Dendritic cell treated with granulocyte-macrophage colony-stimulating factor and Interleukin-4, amounts not matched to agents 40 ng/mL and 50 ng/mL, for 4 days (primary cell): ENCODE measurements around the gene ITPR2.

Experiments
- H3K27ac Mint-ChIP-seq: one replicate; pipeline ENCODE4 v1.8.0; 2022; ENCODE audit warnings: mild to moderate bottlenecking, mixed read lengths
- H3K27me3 Mint-ChIP-seq: one replicate; pipeline ENCODE4 v1.8.0; 2022; ENCODE audit warnings: mild to moderate bottlenecking, mixed read lengths
- H3K36me3 Mint-ChIP-seq: one replicate; pipeline ENCODE4 v1.8.0; 2022; ENCODE audit warnings: low read depth, mixed read lengths
- H3K4me1 Mint-ChIP-seq: one replicate; pipeline ENCODE4 v1.8.0; 2022; ENCODE audit warnings: low read depth, mixed read lengths
- H3K4me3 Mint-ChIP-seq: one replicate; pipeline ENCODE4 v1.8.0; 2022; ENCODE audit warnings: mild to moderate bottlenecking, moderate library complexity, mixed read lengths
- H3K9me3 Mint-ChIP-seq: one replicate; pipeline ENCODE4 v1.8.0; 2022; ENCODE audit warnings: mixed read lengths
- intact Hi-C: fragments of 100-400 bp; cut with micrococcal nuclease; formaldehyde crosslinking; loops from one replicate; pipeline ENCODE4 v1.15.0; 2022

ITPR2 gene

DNA sequence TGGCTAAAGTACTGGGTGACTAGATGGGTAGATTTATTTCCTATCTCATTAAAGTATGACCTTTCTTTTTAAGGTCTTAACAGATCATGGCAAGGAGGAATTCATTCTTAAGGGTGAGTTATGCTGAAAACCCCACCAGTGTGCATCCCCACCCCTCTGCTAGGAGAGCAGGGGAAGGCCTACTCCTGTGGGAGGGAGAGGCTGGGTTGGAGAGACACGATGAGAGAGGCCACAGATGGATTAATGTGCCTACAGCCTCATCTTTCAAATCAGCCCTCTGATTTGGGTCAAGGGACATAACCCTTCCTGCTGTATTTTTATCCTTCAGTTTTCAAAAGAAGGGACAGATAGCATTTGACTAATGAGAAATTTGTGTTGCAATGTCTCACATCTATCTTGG, 452.1 kb downstream of the ITPR2 start:
- H3K36me3 Mint-ChIP-seq = peaks cover 79% of the 10 kb centered on the region
- no peak overlapping the region for H3K4me3 Mint-ChIP-seq
- intact Hi-C loops = no loop called here
- peaks cover 27% of the 10 kb centered on the region for H3K4me1 Mint-ChIP-seq
- H3K9me3 Mint-ChIP-seq = peaks cover 13% of the 10 kb centered on the region
- no peaks in the 10 kb centered on the region for H3K27me3 Mint-ChIP-seq
- no peak overlapping the region for H3K27ac Mint-ChIP-seq

DNA sequence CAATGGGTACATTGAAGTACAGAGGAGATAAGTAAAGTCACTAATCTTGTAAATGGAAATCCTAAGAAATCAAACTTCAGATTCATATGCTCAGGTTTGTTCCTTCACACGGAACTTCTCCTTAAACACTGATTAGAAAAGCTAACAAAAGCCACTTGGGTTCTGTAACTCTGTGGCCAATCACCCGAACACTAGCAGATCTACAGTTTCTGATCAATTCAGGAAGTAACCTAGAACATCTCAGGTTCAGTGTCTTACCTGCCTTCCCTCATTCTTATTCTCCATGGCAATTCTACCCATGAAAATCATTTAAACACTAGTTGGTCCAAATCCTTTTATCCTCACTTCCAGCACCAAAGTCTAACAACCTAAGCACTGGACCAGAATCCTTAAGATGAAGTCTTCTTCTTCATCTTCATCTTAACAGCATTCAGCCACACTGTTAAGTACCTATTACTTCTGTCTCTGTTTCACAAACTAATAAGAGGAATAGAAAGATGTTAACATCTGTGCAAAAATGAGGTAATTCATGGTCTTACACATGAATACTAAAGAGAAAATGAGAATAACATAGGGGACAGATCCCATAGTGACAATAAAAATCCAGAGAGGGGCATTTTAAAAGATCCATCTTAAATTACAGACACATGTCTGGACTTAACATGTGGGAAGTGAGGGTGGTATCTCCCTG, 453.1 kb downstream of the ITPR2 start:
- peaks cover 70% of the 10 kb centered on the region for H3K36me3 Mint-ChIP-seq
- H3K27ac Mint-ChIP-seq = no peak overlapping the region
- no peak overlapping the region for H3K4me3 Mint-ChIP-seq
- peaks cover 27% of the 10 kb centered on the region for H3K4me1 Mint-ChIP-seq
- intact Hi-C loops = no loop called here
- H3K9me3 Mint-ChIP-seq = peaks cover 11% of the 10 kb centered on the region
- H3K27me3 Mint-ChIP-seq = no peaks in the 10 kb centered on the region

DNA sequence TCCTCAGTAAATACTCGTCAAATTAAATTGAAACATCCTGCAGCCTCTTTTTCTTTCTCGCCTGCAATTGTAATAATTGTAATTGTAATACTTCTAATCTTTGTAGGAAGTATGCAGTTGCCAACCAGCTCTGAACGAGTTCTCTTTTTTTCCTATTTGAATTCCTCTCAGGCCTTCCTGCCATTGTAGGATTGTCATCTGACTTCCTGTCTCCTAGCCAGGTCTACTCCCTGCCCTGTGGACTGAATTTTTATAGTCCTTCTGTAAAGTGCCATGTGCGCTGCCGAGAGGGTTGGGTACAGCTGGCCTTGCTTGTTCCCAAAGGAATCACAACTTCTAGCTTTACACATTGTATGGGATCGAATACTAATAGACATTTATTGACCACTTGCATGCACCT, 454.3 kb downstream of the ITPR2 start:
- H3K27ac Mint-ChIP-seq = no peak overlapping the region

DNA sequence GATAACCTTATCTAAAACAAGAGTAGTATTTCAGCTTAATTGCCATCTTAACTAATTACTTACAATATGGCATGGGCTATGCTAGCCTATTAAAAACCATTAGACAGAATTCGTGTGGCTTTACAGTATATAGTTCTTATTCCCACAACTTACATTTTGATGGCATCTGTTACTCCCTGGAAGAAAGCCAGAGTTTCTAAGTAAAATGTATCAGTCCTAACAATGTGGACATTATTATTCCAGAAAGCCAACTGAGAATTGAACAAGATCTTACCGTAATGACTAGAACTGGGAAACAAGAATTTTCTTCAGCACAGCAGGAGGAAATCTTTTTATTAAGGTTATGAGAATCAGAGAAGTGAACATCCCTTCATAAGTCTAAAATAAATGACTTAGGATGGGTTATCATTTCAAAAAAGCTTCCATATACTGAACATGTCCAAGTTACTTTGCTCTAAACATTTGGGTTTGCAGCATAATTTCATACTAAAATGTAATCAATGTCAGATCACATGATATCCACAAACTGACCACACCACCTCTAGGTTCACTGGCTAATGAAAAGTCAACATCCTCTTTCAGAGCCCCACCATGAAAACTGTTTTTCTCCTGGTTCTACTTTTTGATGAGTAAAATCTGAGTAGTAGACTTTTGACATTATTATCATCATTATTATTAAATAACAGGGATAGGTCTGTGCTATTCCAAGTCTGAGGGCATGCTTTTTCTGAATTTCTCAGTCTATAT, 457.9 kb downstream of the ITPR2 start:
- no peaks in the 10 kb centered on the region for H3K9me3 Mint-ChIP-seq

More for the DNA sequence above, 454.3 kb downstream of the ITPR2 start:
- Mint-ChIP-seq H3K27me3 (no peaks in the 10 kb centered on the region), H3K4me3 (no peak overlapping the region), H3K4me1 (peaks cover 27% of the 10 kb centered on the region), H3K36me3 (peaks cover 58% of the 10 kb centered on the region), H3K9me3 (no peaks in the 10 kb centered on the region)
- intact Hi-C loops = no loop called here

DNA sequence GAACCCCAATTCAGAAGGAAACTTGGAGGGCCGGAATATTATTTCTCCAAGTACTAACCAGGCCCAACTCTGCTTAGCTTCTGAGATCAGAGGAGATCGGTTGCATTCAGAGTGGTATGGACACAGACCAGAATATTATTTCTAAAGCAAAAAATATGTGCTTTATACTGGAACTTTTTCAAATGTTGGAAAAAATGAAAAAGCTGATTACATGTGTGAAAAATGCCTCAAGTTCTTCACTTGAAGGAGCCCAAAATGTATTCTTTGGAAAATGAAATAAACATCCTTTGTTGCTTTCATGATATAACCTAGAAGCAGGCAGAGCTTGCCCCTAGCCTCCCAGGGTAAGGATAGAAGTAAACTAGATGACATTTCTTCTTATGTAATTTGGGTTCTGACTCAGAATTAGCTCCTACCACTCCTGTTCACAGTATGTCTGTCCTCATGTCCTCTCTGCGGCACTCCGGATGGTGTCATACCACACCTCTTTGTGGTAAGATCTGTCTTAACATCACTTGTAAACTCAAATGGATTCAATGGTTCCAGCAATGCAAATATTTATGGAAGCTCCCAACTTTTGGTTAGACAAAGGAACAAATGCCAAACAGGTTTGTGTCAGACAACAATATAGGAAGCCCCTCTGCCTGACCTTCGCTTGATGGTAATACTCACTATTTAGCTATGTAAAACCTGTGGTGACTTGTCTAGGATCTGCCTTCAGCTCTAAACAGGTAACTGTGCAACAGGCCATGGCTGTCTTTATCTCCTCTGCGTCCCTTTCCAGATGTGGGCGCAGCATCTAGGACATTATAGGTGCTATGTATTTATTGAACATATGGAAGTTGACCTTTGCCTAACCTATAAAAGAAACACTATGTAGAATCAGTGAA, 459.1 kb downstream of the ITPR2 start:
- H3K4me1 Mint-ChIP-seq = peaks cover 21% of the 10 kb centered on the region

More for the DNA sequence above, 457.9 kb downstream of the ITPR2 start:
- Mint-ChIP-seq H3K4me1 (peaks cover 26% of the 10 kb centered on the region), H3K36me3 (peaks cover 64% of the 10 kb centered on the region), H3K27ac (no peak overlapping the region), H3K27me3 (no peaks in the 10 kb centered on the region), H3K4me3 (no peak overlapping the region)
- intact Hi-C loops = no loop called here

DNA sequence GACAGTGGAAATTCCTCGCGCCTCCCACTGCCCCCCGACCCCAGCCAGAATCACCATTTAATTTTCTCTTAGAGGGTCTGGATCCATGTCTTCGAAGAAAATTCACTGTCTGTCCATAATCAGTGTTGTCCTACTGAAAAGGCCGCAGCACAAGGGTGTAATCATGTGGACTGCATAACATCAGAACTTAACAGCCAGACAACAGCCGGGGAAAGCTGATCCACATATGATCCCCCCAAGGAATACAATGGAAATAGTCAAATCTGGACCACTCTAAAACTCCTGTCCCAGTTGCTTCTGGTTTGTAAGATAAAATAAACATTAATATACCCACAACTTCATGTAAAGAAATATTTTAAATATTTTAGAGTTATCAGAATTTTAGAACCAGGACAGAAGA, 460.1 kb downstream of the ITPR2 start:
- Mint-ChIP-seq H3K27me3 (no peaks in the 10 kb centered on the region), H3K36me3 (peaks cover 60% of the 10 kb centered on the region), H3K9me3 (no peaks in the 10 kb centered on the region), H3K27ac (no peak overlapping the region), H3K4me3 (no peak overlapping the region), H3K4me1 (peaks cover 14% of the 10 kb centered on the region)
- intact Hi-C loops = no loop called here

More for the DNA sequence above, 459.1 kb downstream of the ITPR2 start:
- H3K27me3 Mint-ChIP-seq = no peaks in the 10 kb centered on the region
- no peak overlapping the region for H3K4me3 Mint-ChIP-seq
- no peaks in the 10 kb centered on the region for H3K9me3 Mint-ChIP-seq
- H3K27ac Mint-ChIP-seq = no peak overlapping the region
- peaks cover 66% of the 10 kb centered on the region for H3K36me3 Mint-ChIP-seq
- intact Hi-C loops = no loop called here

DNA sequence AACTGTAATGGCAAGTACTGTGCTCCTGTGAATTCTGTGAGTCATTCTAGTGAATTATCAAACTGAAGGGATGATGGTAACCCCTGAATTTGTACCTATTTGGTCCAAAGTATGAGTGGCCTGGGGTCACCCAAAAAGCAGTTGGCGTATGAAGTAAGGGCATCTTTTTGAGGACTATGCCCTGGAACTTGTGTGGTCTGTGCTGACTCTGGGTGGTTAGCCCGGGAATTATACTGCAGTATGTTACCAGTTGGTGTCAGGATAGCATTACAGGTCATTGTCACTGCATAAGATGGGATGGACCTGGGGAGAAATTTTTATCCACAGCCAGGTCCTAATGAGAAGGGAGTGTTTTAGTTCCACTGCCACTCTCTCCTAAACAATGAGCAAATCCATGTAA, 462.9 kb downstream of the ITPR2 start:
- Mint-ChIP-seq H3K9me3 (no peaks in the 10 kb centered on the region), H3K4me3 (no peak overlapping the region)

DNA sequence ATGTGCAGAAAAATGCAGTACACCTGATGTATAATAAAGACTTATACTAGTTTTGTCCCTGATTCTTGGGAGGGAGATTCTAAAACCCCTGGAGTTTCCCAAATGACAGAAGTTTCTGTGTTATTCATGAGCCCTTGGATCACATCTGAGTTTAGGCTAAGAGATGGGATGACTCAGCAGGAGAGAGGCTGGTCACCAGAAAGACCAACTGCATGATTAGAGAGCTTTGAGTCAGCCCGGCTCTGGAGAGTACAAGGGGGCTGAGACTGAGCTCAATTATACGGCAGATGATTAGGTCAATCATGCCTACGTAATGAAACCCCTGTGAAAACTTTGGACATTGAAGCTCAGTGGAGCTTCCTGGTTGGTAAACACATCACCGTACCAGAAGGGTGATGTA, 463.4 kb downstream of the ITPR2 start:
- H3K27me3 Mint-ChIP-seq = no peaks in the 10 kb centered on the region
- peaks cover 52% of the 10 kb centered on the region for H3K36me3 Mint-ChIP-seq
- no peak overlapping the region for H3K4me3 Mint-ChIP-seq
- no peak overlapping the region for H3K27ac Mint-ChIP-seq
- no peaks in the 10 kb centered on the region for H3K9me3 Mint-ChIP-seq
- peaks cover 9% of the 10 kb centered on the region for H3K4me1 Mint-ChIP-seq
- intact Hi-C loops = no loop called here

More for the DNA sequence above, 462.9 kb downstream of the ITPR2 start:
- Mint-ChIP-seq H3K36me3 (peaks cover 46% of the 10 kb centered on the region), H3K27ac (no peak overlapping the region), H3K4me1 (peaks cover 9% of the 10 kb centered on the region), H3K27me3 (no peaks in the 10 kb centered on the region)
- intact Hi-C loops = no loop called here

DNA sequence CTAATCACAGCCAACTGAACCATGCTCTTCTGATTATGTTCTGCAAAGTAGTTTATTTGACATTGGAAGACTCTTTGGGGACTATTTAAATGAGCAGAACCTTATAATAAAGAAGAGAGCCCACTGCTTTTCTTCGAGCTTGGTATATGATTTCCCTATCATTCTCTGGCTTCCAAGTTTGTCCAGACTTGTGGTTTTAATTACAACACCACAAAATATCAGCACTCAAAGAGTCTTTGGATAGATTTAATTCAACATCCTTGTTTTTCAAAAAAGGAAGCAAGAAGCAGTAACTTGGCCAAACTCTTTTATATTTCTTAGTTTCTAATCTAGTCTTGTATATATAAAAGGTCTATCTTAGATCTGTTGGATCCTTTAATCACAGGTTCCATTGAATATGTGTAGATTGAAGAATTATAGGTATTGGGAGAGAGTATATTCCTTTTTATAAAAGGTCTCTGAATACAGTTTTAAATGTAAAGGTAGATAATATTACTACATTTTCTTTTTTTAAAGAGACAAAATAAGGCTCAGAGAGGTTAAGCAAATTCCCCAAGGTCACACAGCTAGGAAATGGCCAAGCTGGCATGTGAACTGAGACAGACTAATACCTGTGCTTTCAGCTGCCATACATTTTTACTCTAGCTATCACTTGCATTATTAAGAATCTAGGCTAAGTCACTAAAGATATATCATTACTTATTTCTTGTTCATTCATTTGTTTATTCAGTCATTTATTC, 464.8 kb downstream of the ITPR2 start:
- H3K36me3 Mint-ChIP-seq = peaks cover 49% of the 10 kb centered on the region
- no peaks in the 10 kb centered on the region for H3K27me3 Mint-ChIP-seq
- intact Hi-C loops = no loop called here
- peaks cover 9% of the 10 kb centered on the region for H3K4me1 Mint-ChIP-seq
- no peaks in the 10 kb centered on the region for H3K9me3 Mint-ChIP-seq
- H3K27ac Mint-ChIP-seq = no peak overlapping the region
- no peak overlapping the region for H3K4me3 Mint-ChIP-seq

DNA sequence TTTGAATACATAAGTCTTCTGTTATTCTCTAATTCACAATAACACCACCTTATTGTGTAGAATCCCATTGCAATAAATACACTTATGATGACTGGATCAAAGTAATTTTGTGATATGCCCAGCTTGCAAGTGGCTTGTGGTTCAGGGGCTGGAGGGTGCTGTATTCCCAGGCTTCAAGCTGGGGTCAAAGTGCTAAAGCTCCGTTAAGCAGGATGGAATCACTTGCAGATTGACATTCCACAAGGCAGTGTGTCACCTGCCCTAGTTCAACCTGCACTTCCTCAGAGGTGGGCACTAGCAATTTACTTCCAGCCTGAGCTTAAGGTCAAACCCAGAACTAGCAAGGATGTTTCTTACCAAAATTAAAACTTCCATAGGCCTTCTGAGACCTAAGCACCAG, 471.0 kb downstream of the ITPR2 start:
- no peak overlapping the region for H3K27ac Mint-ChIP-seq
- no peaks in the 10 kb centered on the region for H3K27me3 Mint-ChIP-seq
- peaks cover 25% of the 10 kb centered on the region for H3K4me1 Mint-ChIP-seq
- no peaks in the 10 kb centered on the region for H3K9me3 Mint-ChIP-seq
- no peak overlapping the region for H3K4me3 Mint-ChIP-seq
- intact Hi-C loops = no loop called here
- H3K36me3 Mint-ChIP-seq = peaks cover 40% of the 10 kb centered on the region

DNA sequence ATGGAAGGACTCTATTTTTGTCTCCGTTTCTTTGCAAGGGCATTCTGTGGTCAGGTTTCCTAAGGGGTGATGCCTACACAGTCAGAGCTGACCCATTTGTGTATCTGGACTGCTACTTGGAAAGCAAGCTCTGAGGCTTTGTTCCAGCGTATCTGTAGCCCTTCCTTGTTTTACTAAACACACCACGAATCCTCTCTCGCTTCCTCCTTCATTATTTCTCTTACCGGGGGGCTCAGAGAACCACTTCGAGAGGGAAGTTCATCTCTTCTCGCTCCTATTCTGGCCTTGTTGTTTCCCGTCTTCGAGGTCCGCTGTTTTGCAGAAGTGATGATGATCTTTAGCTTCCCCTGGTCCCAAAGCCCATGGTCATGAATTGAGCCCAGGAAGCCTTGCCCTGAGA, 472.9 kb downstream of the ITPR2 start:
- no peaks in the 10 kb centered on the region for H3K27me3 Mint-ChIP-seq
- intact Hi-C loops = no loop called here
- peaks cover 25% of the 10 kb centered on the region for H3K4me1 Mint-ChIP-seq
- no peak overlapping the region for H3K4me3 Mint-ChIP-seq
- peaks cover 39% of the 10 kb centered on the region for H3K36me3 Mint-ChIP-seq
- H3K9me3 Mint-ChIP-seq = no peaks in the 10 kb centered on the region
- H3K27ac Mint-ChIP-seq = no peak overlapping the region

DNA sequence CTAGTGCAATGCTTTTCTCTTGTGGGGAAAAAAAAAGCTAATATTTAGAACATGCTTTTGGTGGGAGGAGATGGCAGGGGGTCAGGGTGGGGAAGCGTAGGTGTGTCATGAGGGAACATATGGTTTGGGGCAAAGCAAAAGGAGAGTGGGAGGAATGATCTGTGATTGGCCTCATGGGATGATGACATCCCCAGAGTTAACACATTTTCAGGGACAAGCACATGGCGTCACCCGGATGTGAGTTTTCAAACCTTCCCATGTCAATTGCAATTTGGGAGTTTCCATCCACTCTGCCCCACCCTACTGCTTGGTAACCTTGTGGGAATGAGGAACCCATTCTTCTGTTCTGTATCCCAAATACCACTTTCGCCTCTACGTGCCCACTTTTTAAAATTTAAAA, 473.4 kb downstream of the ITPR2 start:
- Mint-ChIP-seq H3K36me3 (peaks cover 37% of the 10 kb centered on the region), H3K4me3 (no peak overlapping the region), H3K27me3 (no peaks in the 10 kb centered on the region), H3K9me3 (no peaks in the 10 kb centered on the region), H3K27ac (no peak overlapping the region), H3K4me1 (peaks cover 25% of the 10 kb centered on the region)
- intact Hi-C loops = no loop called here

DNA sequence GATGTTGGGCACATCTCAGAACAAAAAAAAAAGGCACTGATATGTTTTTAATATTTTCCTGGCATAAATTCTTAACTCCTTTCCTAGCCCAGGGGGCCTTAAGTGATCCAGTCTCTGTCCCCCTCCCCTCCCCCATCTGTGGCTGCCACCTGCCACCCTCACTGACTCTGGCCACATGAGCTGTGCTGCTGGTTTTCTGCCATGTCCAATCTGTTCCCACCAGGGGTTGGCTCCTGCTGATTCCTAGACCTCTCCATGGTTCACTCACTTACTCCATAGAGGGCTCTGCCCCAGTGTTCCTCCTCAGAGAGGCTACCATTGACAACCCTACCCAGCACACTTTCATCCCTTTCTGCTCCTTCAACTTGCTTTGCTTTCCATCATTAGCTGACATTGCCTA, 474.3 kb downstream of the ITPR2 start:
- H3K4me1 Mint-ChIP-seq = peaks cover 25% of the 10 kb centered on the region
- peaks cover 41% of the 10 kb centered on the region for H3K36me3 Mint-ChIP-seq
- H3K4me3 Mint-ChIP-seq = no peak overlapping the region
- no peak overlapping the region for H3K27ac Mint-ChIP-seq
- H3K27me3 Mint-ChIP-seq = no peaks in the 10 kb centered on the region
- H3K9me3 Mint-ChIP-seq = no peaks in the 10 kb centered on the region
- intact Hi-C loops = no loop called here
